Daoy (cell line): ENCODE data around the gene OR1L8. TPM values are rescaled to one million over a fixed set of nuclear protein-coding genes. Genes with fewer than 3 reads are reported as not detected.
"Not testable (repeated sequence)": the region's sequence is repeated elsewhere in the genome, so short reads cannot be mapped to it uniquely, and the experiment has no call there.

ENCODE experiments used
- DNase-seq: peaks from one replicate; pipeline ENCODE4 v3.0.0-alpha.2; 2015; ENCODE audit warnings: low read depth
- total RNA-seq: library from RNA; depleted of rRNA; stranded (reverse); fragments of >200 nt; shearing (Covaris generic); gene quantifications from 2 replicates; pipeline ENCODE4 v1.2.3, GENCODE V29; 2014; rRNA removed

The OR1L8 gene
- not detected in 2 replicates for total RNA-seq

- not testable (repeated sequence) for DNase-seq
Measured at GRCh38 chr9:122583284-122583683, at the start of gene OR1L8. TSS of gene OR1L8 (minus strand) at chr9:122583384. CDS start at chr9:122568477, 14,907 bp downstream.

GRCh38 chr9:122619996-122620395, 36.8 kb upstream of the OR1L8 start:
- DNase-seq: no peak

GRCh38 chr9:122614362-122614761, 31.2 kb upstream of the OR1L8 start, which contains the start of gene OR1Q1:
TSS of gene OR1Q1 (plus strand) at chr9:122614738. CDS start at chr9:122614738, 0 bp downstream.
- no peak for DNase-seq

DNA sequence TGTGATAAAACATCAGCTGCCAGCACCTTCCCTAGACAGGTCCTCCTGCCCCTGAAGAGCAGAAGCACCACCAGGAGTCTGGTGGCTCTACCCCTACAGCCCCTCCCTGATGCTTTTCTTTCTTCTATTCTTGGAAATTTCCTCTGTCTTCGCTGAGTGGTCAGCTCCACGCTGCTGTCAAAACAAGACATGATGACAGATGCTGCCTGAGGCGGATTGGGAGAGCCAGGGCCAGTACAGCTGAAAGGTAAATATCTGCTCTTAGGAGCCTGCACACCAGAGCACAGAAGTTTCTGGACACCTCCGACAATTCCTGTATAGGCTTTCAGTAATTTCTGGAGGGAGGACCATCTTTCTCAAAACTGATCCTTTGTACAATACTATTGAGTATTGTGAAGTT, 26.6 kb upstream of the OR1L8 start:
- no peak for DNase-seq

GRCh38 chr9:122606587-122606986, 23.4 kb upstream of the OR1L8 start:
- DNase-seq: no peak

- DNase-seq: no peak
Measured at GRCh38 chr9:122605691-122606090, 22.5 kb upstream of the OR1L8 start.

DNA sequence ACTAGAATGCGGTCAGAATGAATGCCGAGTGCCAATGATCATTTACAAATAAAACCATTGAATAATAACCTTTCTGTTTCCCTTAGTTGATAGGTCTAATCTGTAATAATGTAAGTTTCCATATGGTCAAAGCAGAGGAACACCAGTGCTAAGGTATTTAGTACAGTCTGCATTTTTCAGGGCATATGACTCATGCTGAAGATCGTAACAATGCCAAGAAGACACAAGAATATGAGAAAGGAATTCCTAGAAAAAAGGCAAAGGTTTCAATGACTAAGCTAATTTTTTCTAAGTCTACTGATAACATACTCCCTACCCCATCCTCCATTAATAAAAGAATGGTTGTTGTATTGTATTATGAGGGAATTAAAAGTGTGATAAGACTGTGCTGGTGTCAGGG, 2.8 kb downstream of the OR1L8 start:
- DNase-seq: peak; percentile 8

DNA sequence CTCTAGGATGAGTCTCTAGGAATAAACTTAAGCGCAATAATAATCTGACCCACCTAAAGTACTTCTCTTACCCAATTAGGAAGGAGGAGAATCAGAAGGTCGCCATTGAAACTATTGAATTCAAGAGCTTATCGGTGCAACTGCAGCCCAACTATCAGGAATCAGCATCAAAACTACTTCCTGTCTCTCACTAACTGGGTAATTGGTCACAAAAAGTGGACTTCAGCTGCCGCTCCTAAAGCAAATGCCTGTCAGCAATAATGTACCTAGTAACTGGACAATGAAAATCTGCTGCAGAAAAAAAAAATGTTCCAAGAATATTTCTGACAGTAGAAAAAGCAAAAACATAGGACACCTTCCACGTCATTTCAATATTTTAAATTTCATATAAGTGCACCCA, 3.3 kb downstream of the OR1L8 start:
- DNase-seq: no peak

GRCh38 chr9:122572456-122572855, 10.7 kb downstream of the OR1L8 start:
- DNase-seq: no peak

GRCh38 chr9:122567901-122568300, 15.3 kb downstream of the OR1L8 start:
- DNase-seq: no peak

GRCh38 chr9:122562134-122562760, 20.9 kb downstream of the OR1L8 start:
- no peak for DNase-seq

GRCh38 chr9:122561446-122561845, 21.7 kb downstream of the OR1L8 start:
- no peak for DNase-seq

- no peak for DNase-seq
Measured at GRCh38 chr9:122552812-122553211, 30.4 kb downstream of the OR1L8 start, which contains the start of gene OR1N2. TSS of gene OR1N2 (plus strand) at chr9:122553112. CDS start at chr9:122553212, 100 bp downstream.

DNA sequence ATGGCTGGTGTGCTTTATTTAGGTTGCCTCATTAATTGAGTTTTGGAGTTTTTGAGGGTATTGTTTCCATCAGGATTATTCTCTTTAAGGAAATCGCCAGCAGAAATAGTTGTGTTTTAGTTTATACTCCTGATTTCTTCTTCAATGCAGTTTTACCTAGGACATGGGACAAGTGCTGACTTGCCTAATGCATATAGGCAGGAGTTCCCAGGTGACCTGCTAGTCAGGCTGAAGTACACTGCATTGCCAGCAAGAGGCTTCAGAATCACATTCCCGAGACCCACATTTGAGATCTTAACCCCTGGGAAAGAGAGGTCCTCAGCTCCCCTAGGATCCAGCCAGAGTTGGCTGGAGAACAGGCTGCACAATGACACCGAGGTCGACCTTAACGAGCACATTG, 31.8 kb downstream of the OR1L8 start:
- DNase-seq: no peak

DNA sequence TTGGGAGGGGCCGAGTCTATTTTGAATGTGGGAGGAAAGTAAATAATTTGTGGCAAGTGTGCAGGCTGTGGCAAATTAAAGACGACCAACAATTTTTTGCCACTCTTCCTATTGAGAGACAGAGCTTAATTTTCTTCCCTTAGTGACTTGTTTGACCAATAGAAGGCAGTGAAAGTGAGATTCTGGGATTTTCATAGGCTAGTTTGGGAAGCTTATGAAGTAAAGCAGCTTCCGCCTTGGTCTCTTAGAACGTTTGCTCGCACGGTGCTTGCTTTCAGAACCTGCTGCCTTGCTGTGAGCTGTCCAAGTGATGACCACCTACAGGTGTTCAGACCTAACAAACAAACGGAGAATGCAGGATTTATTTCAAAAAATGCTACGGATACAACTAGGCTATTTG, 37.0 kb downstream of the OR1L8 start:
- DNase-seq: no peak

DNA sequence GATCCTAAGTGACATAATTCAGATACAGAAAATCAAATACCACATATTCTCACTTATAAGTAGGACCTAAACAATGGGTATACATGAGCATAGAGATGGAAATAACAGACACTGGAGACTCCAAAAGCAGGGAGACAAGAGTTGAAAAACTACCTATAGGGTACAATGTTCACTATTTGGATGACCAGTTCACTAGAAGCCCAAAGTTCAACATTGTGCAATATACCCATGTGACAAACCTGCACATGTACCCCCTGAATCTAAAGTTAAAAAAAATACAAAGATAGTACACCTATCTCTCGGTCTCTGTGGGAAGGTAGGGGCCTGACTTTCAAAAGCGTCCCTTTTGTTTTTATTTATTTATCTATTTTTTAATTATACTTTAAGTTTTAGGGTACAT, 44.4 kb downstream of the OR1L8 start:
- no peak for DNase-seq

- not testable (repeated sequence) for DNase-seq
Measured at GRCh38 chr9:122537066-122537465, 46.1 kb downstream of the OR1L8 start.

- no peak for DNase-seq
Measured at GRCh38 chr9:122536134-122536533, 47.0 kb downstream of the OR1L8 start.

GRCh38 chr9:122531157-122531556, 52.0 kb downstream of the OR1L8 start:
- not testable (repeated sequence) for DNase-seq

DNA sequence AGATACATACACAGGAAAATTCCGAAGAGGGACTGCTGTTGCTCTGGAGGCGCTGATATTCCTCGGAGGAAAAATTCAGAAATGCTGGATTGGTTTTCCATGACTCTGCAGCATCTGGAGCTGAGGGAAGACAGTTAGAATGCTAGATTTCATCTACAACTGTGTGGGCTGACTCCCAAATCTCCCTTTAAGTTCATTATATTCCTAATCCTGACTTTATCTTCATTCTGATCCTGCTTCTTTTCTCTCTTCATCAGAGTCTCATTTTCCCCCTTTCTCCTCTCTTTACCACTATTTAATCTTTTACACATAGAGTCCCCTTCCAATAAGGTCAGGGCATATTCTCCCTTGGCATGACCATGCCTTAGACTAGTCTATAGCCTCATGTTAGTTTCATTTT, 56.0 kb downstream of the OR1L8 start, which contains the start of gene OR1N1:
Gene OR1N1 (minus strand): TSS at position 101 of the 400 bp plus-strand sequence. CDS start 0 bp downstream, at position 101.
- DNase-seq: no peak

DNA sequence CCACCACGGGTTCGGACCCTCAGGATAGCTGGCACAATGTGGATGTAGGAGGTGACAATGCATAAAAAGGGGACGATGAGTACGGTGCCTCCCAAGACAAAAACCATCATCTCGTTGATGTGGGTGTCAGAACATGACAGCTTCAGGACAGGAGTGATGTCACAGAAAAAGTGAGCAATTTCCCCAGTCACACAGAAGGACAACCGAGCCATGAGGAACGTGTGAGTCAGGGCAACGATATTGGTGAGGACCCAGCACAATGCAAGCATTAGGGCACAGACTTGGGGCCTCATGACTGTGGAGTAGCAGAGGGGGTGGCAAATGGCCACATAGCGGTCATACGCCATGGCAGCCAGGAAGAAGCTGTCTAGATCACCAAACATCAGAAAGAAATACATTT, 56.6 kb downstream of the OR1L8 start:
- no peak for DNase-seq

DNA sequence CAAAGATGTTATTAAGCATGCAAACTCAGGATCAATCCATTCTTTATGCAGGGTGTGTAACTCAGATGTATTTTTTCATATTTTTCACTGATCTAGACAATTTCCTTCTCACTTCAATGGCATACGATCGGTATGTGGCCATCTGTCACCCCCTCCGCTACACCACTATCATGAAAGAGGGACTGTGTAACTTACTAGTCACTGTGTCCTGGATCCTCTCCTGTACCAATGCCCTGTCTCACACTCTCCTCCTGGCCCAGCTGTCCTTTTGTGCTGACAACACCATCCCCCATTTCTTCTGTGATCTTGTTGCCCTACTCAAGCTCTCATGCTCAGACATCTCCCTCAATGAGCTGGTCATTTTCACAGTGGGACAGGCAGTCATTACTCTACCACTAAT, 63.8 kb downstream of the OR1L8 start:
- DNase-seq: no peak

DNA sequence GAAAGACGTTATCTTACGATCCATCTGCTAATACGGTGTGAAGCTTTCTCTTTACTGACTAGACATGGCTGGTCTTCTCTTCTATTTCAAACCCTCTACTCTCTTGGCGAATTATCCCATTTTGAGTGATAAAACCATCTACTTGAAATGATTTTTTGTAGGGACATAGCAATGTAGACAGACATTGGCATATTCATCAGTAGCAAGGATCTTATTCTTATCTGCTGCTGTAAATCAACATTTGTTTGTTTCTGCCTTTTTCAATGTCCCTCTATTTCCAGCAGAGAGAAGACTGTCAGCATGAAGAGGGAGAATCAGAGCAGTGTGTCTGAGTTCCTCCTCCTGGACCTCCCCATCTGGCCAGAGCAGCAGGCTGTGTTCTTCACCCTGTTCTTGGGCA, 64.3 kb downstream of the OR1L8 start, which contains the start of gene OR1J4:
Gene OR1J4 (plus strand): TSS at position 301 of the 400 bp plus-strand sequence. CDS start 0 bp downstream, at position 301.
- no peak for DNase-seq

DNA sequence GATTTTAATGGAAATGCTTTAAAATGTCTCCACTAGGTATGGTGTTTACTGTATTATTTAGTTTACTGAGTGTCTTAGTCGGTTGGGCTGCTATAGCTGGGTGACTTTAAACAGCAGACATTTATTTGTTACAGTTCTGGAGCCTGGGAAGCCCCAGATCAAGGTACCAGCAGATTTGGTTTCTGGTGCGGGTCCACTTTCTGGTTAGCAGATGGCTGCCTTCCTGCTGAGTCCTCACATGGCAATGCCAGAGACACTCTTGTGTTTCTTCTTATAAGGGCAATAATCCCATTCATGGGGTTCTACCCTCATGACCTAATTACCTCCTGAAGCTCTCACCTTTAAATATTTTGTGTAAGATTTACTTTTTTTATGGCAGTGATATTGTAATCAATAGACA, 65.0 kb downstream of the OR1L8 start:
- no peak for DNase-seq
